HPDE6-E6E7 (cell line): ENCODE data around the gene C1orf35.

Experiments used
- DNase-seq: peaks from one replicate; pipeline ENCODE4 v3.0.0; 2011; ENCODE audit warnings: missing footprints; ENCODE audit errors: extremely low spot score

Gene C1orf35

GRCh38 chr1:228079013-228079412, 24.1 kb downstream of the C1orf35 start:
- DNase-seq = no peak

GRCh38 chr1:228077565-228078330, 25.4 kb downstream of the C1orf35 start:
- DNase-seq = no peak

- no peak for DNase-seq
These were observed 26.2 kb downstream of the C1orf35 start for GRCh38 chr1:228076796-228077430.

GRCh38 chr1:228075801-228076271, 27.3 kb downstream of the C1orf35 start:
- no peak for DNase-seq

- no peak for DNase-seq
These were observed 28.0 kb downstream of the C1orf35 start for GRCh38 chr1:228074954-228075730.

GRCh38 chr1:228073857-228074545, 29.1 kb downstream of the C1orf35 start:
- no peak for DNase-seq

- no peak for DNase-seq
These were observed 29.9 kb downstream of the C1orf35 start for GRCh38 chr1:228073061-228073856.

GRCh38 chr1:228072658-228073043, 30.5 kb downstream of the C1orf35 start:
- DNase-seq = no peak

GRCh38 chr1:228071839-228072657, 31.1 kb downstream of the C1orf35 start:
- no peak for DNase-seq

- DNase-seq = no peak
These were observed 32.3 kb downstream of the C1orf35 start for GRCh38 chr1:228070851-228071250.

GRCh38 chr1:228070173-228070572, 33.0 kb downstream of the C1orf35 start:
- DNase-seq = no peak

GRCh38 chr1:228068359-228068758, 34.8 kb downstream of the C1orf35 start:
- DNase-seq = no peak

- no peak for DNase-seq
These were observed 36.1 kb downstream of the C1orf35 start for GRCh38 chr1:228066891-228067654.

GRCh38 chr1:228066416-228066815, 36.7 kb downstream of the C1orf35 start:
- DNase-seq = no peak

GRCh38 chr1:228065543-228066347, 37.4 kb downstream of the C1orf35 start:
- DNase-seq = no peak

GRCh38 chr1:228064741-228065542, 38.2 kb downstream of the C1orf35 start:
- no peak for DNase-seq

GRCh38 chr1:228064296-228064695, 38.8 kb downstream of the C1orf35 start:
- no peak for DNase-seq
